SU-DHL-6 (cell line): ENCODE results near the gene MYOG.

Source experiments
- EZH2phosphoT487 ChIP-seq: fragments of 200-600 bp; sonication (generic), shearing (Covaris generic); conservative IDR thresholded peaks from 2 replicates; pipeline ENCODE4 v1.6.1; 2018; ENCODE audit warnings: mild to moderate bottlenecking, antibody characterized with exemption, low read length, moderate library complexity, mixed read lengths
- TF ChIP-seq, protein P1 (sequence below): fragments of 200-600 bp; sonication (generic); IDR thresholded peaks from one replicate; pipeline ENCODE4 v1.5.1; 2017; ENCODE audit warnings: antibody characterized with exemption, mild to moderate bottlenecking, low read length, moderate library complexity; ENCODE audit not compliant: insufficient read depth, poor library complexity, severe bottlenecking

DNA sequence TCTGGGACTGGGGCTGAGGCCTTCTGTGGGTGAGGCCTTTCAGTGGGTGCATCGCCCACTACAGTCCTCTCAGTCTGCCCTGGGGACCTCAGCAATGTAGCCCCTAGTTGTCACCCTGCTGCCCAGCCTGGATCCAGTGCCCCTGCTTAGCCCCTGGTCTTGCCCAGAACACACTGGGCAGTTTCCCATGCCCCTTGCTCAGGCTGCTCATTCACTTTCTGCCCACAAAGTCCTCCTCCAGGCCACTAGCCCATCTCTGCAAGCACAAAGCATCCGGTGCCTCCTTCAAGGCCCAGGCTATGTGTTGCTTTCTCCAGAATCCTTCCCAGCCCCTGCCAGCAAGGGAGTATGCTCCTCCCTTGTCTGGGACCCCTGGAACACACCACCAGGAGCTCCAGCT lies 36.3 kb upstream of the MYOG start:
- TF ChIP-seq, protein P1, sequence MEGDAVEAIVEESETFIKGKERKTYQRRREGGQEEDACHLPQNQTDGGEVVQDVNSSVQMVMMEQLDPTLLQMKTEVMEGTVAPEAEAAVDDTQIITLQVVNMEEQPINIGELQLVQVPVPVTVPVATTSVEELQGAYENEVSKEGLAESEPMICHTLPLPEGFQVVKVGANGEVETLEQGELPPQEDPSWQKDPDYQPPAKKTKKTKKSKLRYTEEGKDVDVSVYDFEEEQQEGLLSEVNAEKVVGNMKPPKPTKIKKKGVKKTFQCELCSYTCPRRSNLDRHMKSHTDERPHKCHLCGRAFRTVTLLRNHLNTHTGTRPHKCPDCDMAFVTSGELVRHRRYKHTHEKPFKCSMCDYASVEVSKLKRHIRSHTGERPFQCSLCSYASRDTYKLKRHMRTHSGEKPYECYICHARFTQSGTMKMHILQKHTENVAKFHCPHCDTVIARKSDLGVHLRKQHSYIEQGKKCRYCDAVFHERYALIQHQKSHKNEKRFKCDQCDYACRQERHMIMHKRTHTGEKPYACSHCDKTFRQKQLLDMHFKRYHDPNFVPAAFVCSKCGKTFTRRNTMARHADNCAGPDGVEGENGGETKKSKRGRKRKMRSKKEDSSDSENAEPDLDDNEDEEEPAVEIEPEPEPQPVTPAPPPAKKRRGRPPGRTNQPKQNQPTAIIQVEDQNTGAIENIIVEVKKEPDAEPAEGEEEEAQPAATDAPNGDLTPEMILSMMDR: no peak
- no peak for TF ChIP-seq EZH2phosphoT487
